ENCODE measurements around the gene GJA1. TPM values are rescaled to one million over a fixed set of nuclear protein-coding genes. Genes with fewer than 3 reads are reported as not detected.

GJA1 gene
- total RNA-seq, 2 donors from 2014 or later: 0.11 TPM; not detected in 1

DNA sequence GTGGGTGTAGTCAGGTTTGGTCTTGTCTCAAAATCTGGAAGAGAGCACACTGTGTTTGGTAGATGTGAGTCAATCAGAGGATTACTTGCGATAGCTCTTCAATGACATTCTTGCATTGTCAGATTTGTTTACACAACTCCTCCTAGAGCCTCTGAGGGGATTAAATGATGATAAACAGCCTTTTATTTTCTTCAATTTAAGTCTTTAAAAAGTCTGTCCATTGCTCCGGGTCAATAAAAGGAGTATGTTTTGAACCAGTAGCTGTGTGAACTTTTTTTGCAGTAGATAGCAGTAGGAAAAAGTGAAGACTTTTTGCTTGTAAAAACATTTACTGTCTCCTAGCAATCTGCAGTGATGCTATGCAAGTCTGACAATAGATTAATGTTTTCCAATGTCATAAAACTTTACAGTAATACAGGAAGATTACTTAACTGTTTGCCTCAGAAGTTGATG, 49.9 kb downstream of the GJA1 start:
- ATAC-seq (replicated peaks): no peak
- no peaks in the 10 kb centered on the region for H3K9me3 Mint-ChIP-seq
- no peaks in the 10 kb centered on the region for H3K4me1 Mint-ChIP-seq
- no peaks in the 10 kb centered on the region for H3K36me3 Mint-ChIP-seq (ENCODE audit: low read depth)
- H3K4me3 Mint-ChIP-seq: no peak overlapping the region
- peaks cover 2% of the 10 kb centered on the region for H3K27me3 Mint-ChIP-seq
- H3K27ac Mint-ChIP-seq: no peak overlapping the region

DNA sequence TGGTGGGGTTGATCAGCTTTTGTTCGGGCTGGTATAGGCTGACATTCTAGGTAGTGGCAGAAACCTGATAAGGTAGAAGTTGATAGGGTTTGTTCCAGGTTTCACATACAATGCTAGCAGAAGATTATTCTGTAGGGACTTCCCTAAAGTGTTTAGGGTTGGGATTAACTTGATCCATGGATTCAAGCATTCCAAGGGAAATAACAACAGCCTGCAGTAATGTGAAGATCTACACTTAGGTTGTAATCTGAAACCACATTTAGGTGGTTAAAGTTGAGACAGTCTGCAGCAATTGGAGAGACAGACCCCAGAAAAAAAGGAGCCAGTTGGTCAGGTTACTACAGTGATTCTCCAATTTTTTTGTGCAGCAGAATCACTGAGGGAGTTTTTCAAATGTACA, 56.1 kb downstream of the GJA1 start:
- no peaks in the 10 kb centered on the region for H3K4me1 Mint-ChIP-seq
- H3K4me3 Mint-ChIP-seq: no peak overlapping the region
- H3K27me3 Mint-ChIP-seq: no peaks in the 10 kb centered on the region
- no peak for ATAC-seq (replicated peaks)
- H3K9me3 Mint-ChIP-seq: no peaks in the 10 kb centered on the region
- no peak overlapping the region for H3K27ac Mint-ChIP-seq
- no peaks in the 10 kb centered on the region for H3K36me3 Mint-ChIP-seq (ENCODE audit: low read depth)

- H3K36me3 Mint-ChIP-seq (ENCODE audit: low read depth): no peaks in the 10 kb centered on the region
- no peaks in the 10 kb centered on the region for H3K27me3 Mint-ChIP-seq
- no peak for ATAC-seq (replicated peaks)
- no peak overlapping the region for H3K27ac Mint-ChIP-seq
- no peaks in the 10 kb centered on the region for H3K4me1 Mint-ChIP-seq
- H3K9me3 Mint-ChIP-seq: no peaks in the 10 kb centered on the region
- H3K4me3 Mint-ChIP-seq: no peak overlapping the region
These were observed 57.1 kb downstream of the GJA1 start for GRCh38 chr6:121492536-121492935.

DNA sequence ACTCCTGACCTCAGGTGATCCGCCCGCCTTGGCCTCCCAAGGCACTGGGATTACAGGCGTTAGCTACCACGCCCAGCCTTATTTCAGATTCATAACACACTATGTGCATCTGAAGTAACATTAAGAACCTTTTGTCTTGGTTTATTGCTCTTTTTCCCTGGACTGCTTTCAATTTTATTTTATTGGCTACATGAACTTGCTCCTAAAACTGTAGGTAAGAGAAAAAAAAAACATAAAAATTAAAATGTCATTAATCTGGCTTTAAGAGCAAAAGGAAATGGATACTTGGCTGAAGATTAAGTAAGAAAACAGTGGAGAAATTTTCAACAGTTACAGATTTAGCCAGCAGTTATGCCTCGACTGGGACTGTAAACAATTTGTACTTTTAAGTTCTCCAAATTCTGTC, 62.5 kb downstream of the GJA1 start:
- Mint-ChIP-seq H3K9me3 (no peaks in the 10 kb centered on the region), H3K27me3 (no peaks in the 10 kb centered on the region), H3K27ac (no peak overlapping the region), H3K4me3 (no peak overlapping the region), H3K4me1 (no peaks in the 10 kb centered on the region), H3K36me3 (ENCODE audit: low read depth) (no peaks in the 10 kb centered on the region)
- ATAC-seq (replicated peaks): no peak

GRCh38 chr6:121498481-121499276, 63.2 kb downstream of the GJA1 start:
- no peaks in the 10 kb centered on the region for H3K36me3 Mint-ChIP-seq (ENCODE audit: low read depth)
- H3K4me1 Mint-ChIP-seq: no peaks in the 10 kb centered on the region
- H3K9me3 Mint-ChIP-seq: no peaks in the 10 kb centered on the region
- ATAC-seq (replicated peaks): no peak
- H3K27ac Mint-ChIP-seq: no peak overlapping the region
- H3K4me3 Mint-ChIP-seq: no peak overlapping the region
- no peaks in the 10 kb centered on the region for H3K27me3 Mint-ChIP-seq

Other genes starting within 250 kb of the GJA1 start
- 10 to 100 TPM in 1 of 2 donors, 1 to 10 TPM in 1; 6.1 to 13.6 TPM for gene TBC1D32, start 101.2 kb upstream of the GJA1 start, total RNA-seq